RPMI7951 (cell line): ENCODE data around the gene PPME1. TPM values are rescaled to one million over a fixed set of nuclear protein-coding genes. Genes with fewer than 3 reads are reported as not detected.

ENCODE experiments used
- DNase-seq: peaks from one replicate; pipeline ENCODE4 v3.0.0-alpha.2; 2012; ENCODE audit warnings: low read depth
- total RNA-seq: library from RNA; depleted of rRNA; stranded (reverse); fragments of >200 nt; shearing (Covaris generic); gene quantifications from 2 replicates; pipeline ENCODE4 v1.2.3, GENCODE V29; 2014

PPME1 gene
- total RNA-seq, 1 experiment from 2014 or later: 63.8 TPM

- no peak for DNase-seq
Observed at GRCh38 chr11:74225565-74225964, 54.5 kb downstream of the PPME1 start.

GRCh38 chr11:74226907-74227306 is 55.8 kb downstream of the PPME1 start:
- DNase-seq: no peak

GRCh38 chr11:74232311-74232950 is 61.3 kb downstream of the PPME1 start:
- no peak for DNase-seq

- DNase-seq: no peak
Observed at GRCh38 chr11:74233683-74234082, 62.6 kb downstream of the PPME1 start.

GRCh38 chr11:74235121-74235520 is 64.0 kb downstream of the PPME1 start:
- DNase-seq: no peak

- no peak for DNase-seq
Observed at GRCh38 chr11:74237541-74237940, 66.5 kb downstream of the PPME1 start.

GRCh38 chr11:74238243-74238642 is 67.2 kb downstream of the PPME1 start:
- DNase-seq: no peak

- DNase-seq: no peak
Observed at GRCh38 chr11:74248469-74248868, 77.4 kb downstream of the PPME1 start.

- DNase-seq: no peak
Observed at GRCh38 chr11:74249496-74249895, 78.4 kb downstream of the PPME1 start.

GRCh38 chr11:74253361-74253760 is 82.3 kb downstream of the PPME1 start:
- DNase-seq: no peak

- peak; percentile 57 for DNase-seq
Observed at GRCh38 chr11:74255741-74256375, 84.8 kb downstream of the PPME1 start.

- no peak for DNase-seq
Observed at GRCh38 chr11:74256378-74257133, 85.5 kb downstream of the PPME1 start.

GRCh38 chr11:74257959-74258553 is 87.0 kb downstream of the PPME1 start:
- no peak for DNase-seq

- no peak for DNase-seq
Observed at GRCh38 chr11:74262725-74263124, 91.6 kb downstream of the PPME1 start.

- no peak for DNase-seq
Observed at GRCh38 chr11:74265256-74265655, 94.2 kb downstream of the PPME1 start.

GRCh38 chr11:74267014-74267413 is 95.9 kb downstream of the PPME1 start:
- DNase-seq: no peak

GRCh38 chr11:74268456-74268855 is 97.4 kb downstream of the PPME1 start:
- DNase-seq: peak; percentile 27

GRCh38 chr11:74269161-74269811 is 98.2 kb downstream of the PPME1 start:
- DNase-seq: peak; percentile 52

- no peak for DNase-seq
Observed at GRCh38 chr11:74272276-74272675, 101.2 kb downstream of the PPME1 start.

- DNase-seq: peak; percentile 60
Observed at GRCh38 chr11:74276581-74276980, 105.5 kb downstream of the PPME1 start.

GRCh38 chr11:74278103-74278502 is 107.0 kb downstream of the PPME1 start:
- DNase-seq: no peak

GRCh38 chr11:74278721-74279161 is 107.7 kb downstream of the PPME1 start:
- peak; percentile 85 for DNase-seq
